ENCODE measurements around the gene ASB13. TPM values are rescaled to one million over a fixed set of nuclear protein-coding genes. Genes with fewer than 3 reads are reported as not detected.

Gene ASB13
- total RNA-seq, 2 experiments from 2014 or later, result 7.0 to 7.2 TPM

DNA sequence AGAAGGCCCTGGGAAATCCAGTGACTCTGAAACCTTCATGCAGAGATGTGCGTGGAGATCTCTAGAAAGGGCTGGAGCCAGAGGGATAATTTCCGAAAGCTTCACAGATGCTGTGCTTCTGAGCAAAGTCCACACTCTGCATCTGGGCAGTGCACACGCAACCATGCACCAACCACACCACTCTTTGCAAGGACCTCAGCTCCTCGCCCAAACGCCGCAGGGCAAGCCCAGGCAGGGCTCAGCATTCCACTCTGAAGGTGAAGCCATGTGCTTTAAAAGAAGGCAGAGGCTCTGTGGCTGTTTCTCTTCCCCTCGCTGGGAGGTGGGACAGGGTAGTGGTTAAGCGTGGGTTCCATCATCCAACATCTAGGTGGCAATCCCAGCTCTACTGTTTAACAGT is 48.4 kb downstream of the ASB13 start:
- Mint-ChIP-seq H3K27ac (no peak overlapping the region), H3K36me3 (ENCODE audit: low read depth) (no peaks in the 10 kb centered on the region), H3K4me3 (no peak overlapping the region), H3K4me1 (ENCODE audit: low read depth) (peaks cover 1% of the 10 kb centered on the region), H3K27me3 (ENCODE audit: low read depth) (no peaks in the 10 kb centered on the region), H3K9me3 (no peaks in the 10 kb centered on the region)
- CTCF ChIA-PET, result interaction anchor here (0.6 kb wide), 1 partner anchor 473 kb away, joined by 4 read pairs; no protein-coding TSS in a partner anchor
- intact Hi-C loops (cut with micrococcal nuclease), result no loop called here
- no peak for DNase-seq

GRCh38 chr10:5617521-5617920 is 48.9 kb downstream of the ASB13 start:
- Mint-ChIP-seq H3K27ac (no peak overlapping the region), H3K9me3 (no peaks in the 10 kb centered on the region)
- intact Hi-C loops (cut with micrococcal nuclease), result no loop called here

GRCh38 chr10:5616836-5617235 is 49.6 kb downstream of the ASB13 start:
- no peak overlapping the region for H3K27ac Mint-ChIP-seq
- CTCF ChIA-PET, result no interaction called here
- H3K4me1 Mint-ChIP-seq (ENCODE audit: low read depth), result no peaks in the 10 kb centered on the region
- intact Hi-C loops (cut with micrococcal nuclease), result no loop called here
- H3K9me3 Mint-ChIP-seq, result no peaks in the 10 kb centered on the region
- no peak for DNase-seq
- H3K36me3 Mint-ChIP-seq (ENCODE audit: low read depth), result no peaks in the 10 kb centered on the region
- no peaks in the 10 kb centered on the region for H3K27me3 Mint-ChIP-seq (ENCODE audit: low read depth)
- no peak overlapping the region for H3K4me3 Mint-ChIP-seq

More at GRCh38 chr10:5617521-5617920, 48.9 kb downstream of the ASB13 start:
- no peaks in the 10 kb centered on the region for H3K36me3 Mint-ChIP-seq (ENCODE audit: low read depth)
- no peaks in the 10 kb centered on the region for H3K27me3 Mint-ChIP-seq (ENCODE audit: low read depth)
- H3K4me1 Mint-ChIP-seq (ENCODE audit: low read depth), result no peaks in the 10 kb centered on the region
- H3K4me3 Mint-ChIP-seq, result no peak overlapping the region
- DNase-seq, result no peak
- CTCF ChIA-PET, result no interaction called here

GRCh38 chr10:5616046-5616445 is 50.3 kb downstream of the ASB13 start:
- Mint-ChIP-seq H3K9me3 (no peaks in the 10 kb centered on the region), H3K27me3 (ENCODE audit: low read depth) (no peaks in the 10 kb centered on the region), H3K4me1 (ENCODE audit: low read depth) (no peaks in the 10 kb centered on the region), H3K36me3 (ENCODE audit: low read depth) (no peaks in the 10 kb centered on the region), H3K4me3 (no peak overlapping the region), H3K27ac (no peak overlapping the region)
- DNase-seq, result no peak
- intact Hi-C loops (cut with micrococcal nuclease), result no loop called here
- CTCF ChIA-PET, result interaction anchor here (1.0 kb wide), 1 partner anchor 174 kb away, joined by 6 read pairs; no protein-coding TSS in a partner anchor

- Mint-ChIP-seq H3K4me1 (ENCODE audit: low read depth) (no peaks in the 10 kb centered on the region), H3K27ac (no peak overlapping the region), H3K36me3 (ENCODE audit: low read depth) (no peaks in the 10 kb centered on the region), H3K4me3 (no peak overlapping the region), H3K27me3 (ENCODE audit: low read depth) (no peaks in the 10 kb centered on the region), H3K9me3 (no peaks in the 10 kb centered on the region)
- CTCF ChIA-PET, result interaction anchor here (0.5 to 1.0 kb wide), 2 partner anchors 121 to 173 kb away, joined by 4 to 6 read pairs; no protein-coding TSS in a partner anchor
- DNase-seq, result no peak
- intact Hi-C loops (cut with micrococcal nuclease), result no loop called here
These were observed 51.1 kb downstream of the ASB13 start for GRCh38 chr10:5615316-5615715.

DNA sequence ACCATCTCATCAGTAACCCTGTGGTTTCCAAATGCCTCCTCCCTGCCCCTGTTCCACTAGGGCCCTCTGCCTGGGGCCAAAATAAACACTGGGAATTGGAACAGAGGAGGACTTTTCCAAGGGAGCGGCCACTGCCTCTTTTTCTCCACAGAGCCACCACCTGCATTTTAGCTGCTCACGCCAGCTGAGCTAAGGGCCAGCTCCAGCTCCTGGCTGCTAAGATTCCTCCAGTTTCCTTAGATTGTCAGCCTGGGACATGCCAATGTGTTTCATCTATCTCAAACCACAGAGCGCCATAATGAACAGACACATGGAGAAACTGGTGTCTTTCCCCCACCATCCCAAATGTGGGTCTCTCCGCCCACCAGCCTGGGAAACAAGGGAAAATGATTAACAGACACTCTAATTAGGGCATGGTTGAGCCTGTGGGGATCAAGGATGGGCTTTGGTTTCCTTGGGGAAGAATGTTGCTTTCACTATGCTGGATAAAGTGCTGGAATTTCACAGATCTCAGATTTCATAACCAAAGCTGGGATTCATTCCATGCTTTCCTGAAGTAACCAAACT is 52.2 kb downstream of the ASB13 start:
- Mint-ChIP-seq H3K4me3 (no peak overlapping the region), H3K36me3 (ENCODE audit: low read depth) (no peaks in the 10 kb centered on the region), H3K4me1 (ENCODE audit: low read depth) (no peaks in the 10 kb centered on the region), H3K27ac (no peak overlapping the region), H3K27me3 (ENCODE audit: low read depth) (no peaks in the 10 kb centered on the region), H3K9me3 (no peaks in the 10 kb centered on the region)
- no peak for DNase-seq
- intact Hi-C loops (cut with micrococcal nuclease), result no loop called here
- CTCF ChIA-PET, result interaction anchor here (1.1 kb wide), 1 partner anchor 9 kb away, joined by 4 read pairs; no protein-coding TSS in a partner anchor

DNA sequence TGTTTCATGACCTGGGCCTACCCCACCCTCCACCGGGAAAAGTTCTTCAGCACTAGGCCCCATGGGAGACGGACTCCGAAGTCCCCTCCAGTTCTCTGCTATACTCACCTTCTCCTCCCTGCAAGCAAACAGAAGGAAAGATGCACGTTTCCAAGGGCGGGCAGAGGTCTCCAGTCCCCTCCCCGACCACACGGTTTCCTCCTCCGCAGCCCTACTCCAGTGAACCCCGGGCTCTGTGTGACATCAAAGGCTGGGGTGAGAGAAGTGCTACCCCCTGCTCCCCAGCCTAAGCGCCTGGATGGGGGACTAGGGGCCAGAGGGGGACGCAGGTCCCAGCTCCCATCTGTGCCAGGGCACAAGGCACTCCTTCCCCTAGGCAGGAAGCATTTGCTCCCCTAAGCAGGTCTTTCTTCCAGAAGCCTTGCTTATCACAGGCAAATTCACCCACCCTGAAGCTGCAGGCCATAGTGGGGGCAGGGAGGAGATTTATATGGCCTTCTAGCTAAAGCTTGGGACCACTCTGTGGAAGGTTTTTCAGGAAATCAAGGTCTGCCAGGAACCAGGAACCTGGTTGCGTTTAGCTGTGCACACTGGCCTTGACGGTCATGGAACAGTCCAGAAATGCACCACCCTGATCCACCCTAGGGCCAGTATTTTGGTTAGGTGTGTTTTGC is 52.8 kb downstream of the ASB13 start:
- no peak for DNase-seq
- H3K4me3 Mint-ChIP-seq, result no peak overlapping the region
- intact Hi-C loops (cut with micrococcal nuclease), result no loop called here
- no peaks in the 10 kb centered on the region for H3K4me1 Mint-ChIP-seq (ENCODE audit: low read depth)
- no peaks in the 10 kb centered on the region for H3K27me3 Mint-ChIP-seq (ENCODE audit: low read depth)
- no peak overlapping the region for H3K27ac Mint-ChIP-seq
- no peaks in the 10 kb centered on the region for H3K36me3 Mint-ChIP-seq (ENCODE audit: low read depth)
- H3K9me3 Mint-ChIP-seq, result no peaks in the 10 kb centered on the region
- CTCF ChIA-PET, result interaction anchor here (1.1 kb wide), 1 partner anchor 9 kb away, joined by 4 read pairs; no protein-coding TSS in a partner anchor

- CTCF ChIA-PET, result no interaction called here
- no peaks in the 10 kb centered on the region for H3K9me3 Mint-ChIP-seq
- no peaks in the 10 kb centered on the region for H3K4me1 Mint-ChIP-seq (ENCODE audit: low read depth)
- no peaks in the 10 kb centered on the region for H3K36me3 Mint-ChIP-seq (ENCODE audit: low read depth)
- H3K27ac Mint-ChIP-seq, result no peak overlapping the region
- intact Hi-C loops (cut with micrococcal nuclease), result no loop called here
- DNase-seq, result no peak
- no peaks in the 10 kb centered on the region for H3K27me3 Mint-ChIP-seq (ENCODE audit: low read depth)
- H3K4me3 Mint-ChIP-seq, result no peak overlapping the region
These were observed 54.3 kb downstream of the ASB13 start for GRCh38 chr10:5611899-5612680.

GRCh38 chr10:5609952-5610616 is 56.3 kb downstream of the ASB13 start:
- Mint-ChIP-seq H3K27ac (no peak overlapping the region), H3K4me3 (no peak overlapping the region), H3K27me3 (ENCODE audit: low read depth) (no peaks in the 10 kb centered on the region), H3K36me3 (ENCODE audit: low read depth) (no peaks in the 10 kb centered on the region), H3K9me3 (no peaks in the 10 kb centered on the region), H3K4me1 (ENCODE audit: low read depth) (no peaks in the 10 kb centered on the region)
- DNase-seq, result no peak
- intact Hi-C loops (cut with micrococcal nuclease), result no loop called here
- CTCF ChIA-PET, result no interaction called here

DNA sequence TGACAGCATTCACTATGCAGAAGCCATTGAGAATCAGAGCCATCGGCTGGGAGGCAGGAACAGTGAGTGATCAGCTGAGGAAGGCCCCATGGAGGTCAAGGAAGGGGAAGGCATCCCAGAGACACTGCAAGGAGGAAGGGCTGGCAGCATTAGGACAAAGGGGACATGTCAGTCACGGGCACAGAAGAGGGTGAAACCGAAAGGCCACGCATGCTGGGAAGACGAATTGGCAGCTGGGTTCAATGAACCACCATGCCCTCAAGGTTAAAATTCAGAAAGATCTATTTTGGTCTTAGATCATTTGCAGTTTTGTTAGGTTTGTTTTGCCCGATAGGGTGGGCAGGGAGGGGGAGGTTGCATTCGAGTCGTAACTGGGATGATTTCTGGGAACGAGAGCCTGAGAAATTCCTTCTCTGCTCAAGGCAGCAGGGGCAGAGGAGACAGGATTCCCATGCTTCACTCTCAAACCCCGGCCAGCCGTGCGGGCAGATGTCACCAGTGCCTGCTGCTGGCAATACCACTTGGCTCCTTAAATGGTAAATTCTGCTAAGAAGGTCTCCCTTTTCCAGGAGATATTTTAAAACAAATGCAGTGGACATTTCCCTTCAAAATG is 57.7 kb downstream of the ASB13 start:
- no peak overlapping the region for H3K4me3 Mint-ChIP-seq
- intact Hi-C loops (cut with micrococcal nuclease), result no loop called here
- no peaks in the 10 kb centered on the region for H3K9me3 Mint-ChIP-seq
- no peak overlapping the region for H3K27ac Mint-ChIP-seq
- H3K4me1 Mint-ChIP-seq (ENCODE audit: low read depth), result no peaks in the 10 kb centered on the region
- no peaks in the 10 kb centered on the region for H3K36me3 Mint-ChIP-seq (ENCODE audit: low read depth)
- DNase-seq, result no peak
- CTCF ChIA-PET, result no interaction called here
- H3K27me3 Mint-ChIP-seq (ENCODE audit: low read depth), result no peaks in the 10 kb centered on the region

GRCh38 chr10:5607594-5607993 is 58.8 kb downstream of the ASB13 start:
- Mint-ChIP-seq H3K4me1 (ENCODE audit: low read depth) (no peaks in the 10 kb centered on the region), H3K36me3 (ENCODE audit: low read depth) (no peaks in the 10 kb centered on the region), H3K9me3 (no peaks in the 10 kb centered on the region), H3K27me3 (ENCODE audit: low read depth) (no peaks in the 10 kb centered on the region), H3K4me3 (no peak overlapping the region), H3K27ac (no peak overlapping the region)
- DNase-seq, result no peak
- intact Hi-C loops (cut with micrococcal nuclease), result no loop called here
- CTCF ChIA-PET, result interaction anchor here (1.0 to 1.4 kb wide), 2 partner anchors 15 to 89 kb away, joined by 4 to 6 read pairs; no protein-coding TSS in a partner anchor

GRCh38 chr10:5606864-5607263 is 59.5 kb downstream of the ASB13 start:
- intact Hi-C loops (cut with micrococcal nuclease), result no loop called here
- Mint-ChIP-seq H3K4me1 (ENCODE audit: low read depth) (no peaks in the 10 kb centered on the region), H3K36me3 (ENCODE audit: low read depth) (no peaks in the 10 kb centered on the region), H3K9me3 (no peaks in the 10 kb centered on the region), H3K27me3 (ENCODE audit: low read depth) (no peaks in the 10 kb centered on the region), H3K4me3 (no peak overlapping the region), H3K27ac (no peak overlapping the region)
- CTCF ChIA-PET, result interaction anchor here (0.5 to 1.4 kb wide), 3 partner anchors 16 to 90 kb away, joined by 4 to 6 read pairs (median 4); no protein-coding TSS in a partner anchor
- DNase-seq, result peak; percentile 18

All from activated naive CD4-positive, alpha-beta T cell treated with anti-CD3 and anti-CD28 coated beads for 36 hours (primary cell).